K562 treated with DMSO at 1 percent for 12 hours (cell line): Measurements from ENCODE around the gene CCNG1. TPM values are rescaled to one million over a fixed set of nuclear protein-coding genes. Genes with fewer than 3 reads are reported as not detected.

Experiments used
- total RNA-seq: library from RNA; unstranded; fragments of 300-600 nt; gene quantifications from 2 replicates; pipeline ENCODE4 v1.2.3, GENCODE V29; 2022; ENCODE audit not compliant: insufficient read depth

CCNG1 gene, protein sequence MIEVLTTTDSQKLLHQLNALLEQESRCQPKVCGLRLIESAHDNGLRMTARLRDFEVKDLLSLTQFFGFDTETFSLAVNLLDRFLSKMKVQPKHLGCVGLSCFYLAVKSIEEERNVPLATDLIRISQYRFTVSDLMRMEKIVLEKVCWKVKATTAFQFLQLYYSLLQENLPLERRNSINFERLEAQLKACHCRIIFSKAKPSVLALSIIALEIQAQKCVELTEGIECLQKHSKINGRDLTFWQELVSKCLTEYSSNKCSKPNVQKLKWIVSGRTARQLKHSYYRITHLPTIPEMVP
- 127 and 213 TPM in 2 replicates for total RNA-seq

DNA sequence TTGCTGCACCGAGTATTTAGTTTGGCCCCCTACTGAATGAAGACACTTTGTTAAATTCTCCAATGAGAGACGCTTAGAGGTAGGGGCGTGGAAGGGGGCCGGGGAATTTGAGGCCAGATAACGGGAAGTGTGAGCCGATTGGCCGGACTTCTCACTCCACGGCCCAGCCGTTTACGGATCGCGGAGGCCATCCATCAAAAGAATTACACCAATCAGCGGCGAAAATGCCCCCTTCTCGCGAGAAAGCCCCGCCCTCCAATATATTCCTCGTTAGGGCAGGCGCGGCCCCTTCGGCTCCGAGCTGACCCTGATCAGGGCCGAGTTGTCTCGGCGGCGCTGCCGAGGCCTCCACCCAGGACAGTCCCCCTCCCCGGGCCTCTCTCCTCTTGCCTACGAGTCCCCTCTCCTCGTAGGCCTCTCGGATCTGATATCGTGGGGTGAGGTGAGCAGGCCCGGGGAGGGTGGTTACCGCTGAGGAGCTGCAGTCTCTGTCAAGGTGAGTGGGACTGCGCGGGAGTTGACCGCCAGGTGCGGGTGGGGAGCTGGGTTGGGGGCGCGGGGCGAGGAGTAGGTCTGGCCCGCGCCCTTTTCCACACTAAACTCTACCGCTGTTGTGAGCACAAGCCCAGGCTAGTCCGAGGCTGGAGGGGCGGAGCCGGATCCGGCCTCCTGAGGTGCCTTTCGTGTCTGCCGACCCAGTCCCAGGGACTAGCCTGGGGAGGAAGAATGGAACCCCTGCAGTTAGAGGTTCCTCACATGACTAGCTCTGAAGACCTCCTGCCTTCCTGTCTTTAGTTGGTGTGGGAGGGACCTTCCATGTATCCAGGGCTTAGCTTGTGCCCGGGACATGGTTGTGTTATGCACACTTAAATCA lies at the start of gene CCNG1:
TSS of gene CCNG1 (plus strand) at position 287 of the 874 bp plus-strand sequence. CDS start 1,662 bp downstream, outside the sequence.

DNA sequence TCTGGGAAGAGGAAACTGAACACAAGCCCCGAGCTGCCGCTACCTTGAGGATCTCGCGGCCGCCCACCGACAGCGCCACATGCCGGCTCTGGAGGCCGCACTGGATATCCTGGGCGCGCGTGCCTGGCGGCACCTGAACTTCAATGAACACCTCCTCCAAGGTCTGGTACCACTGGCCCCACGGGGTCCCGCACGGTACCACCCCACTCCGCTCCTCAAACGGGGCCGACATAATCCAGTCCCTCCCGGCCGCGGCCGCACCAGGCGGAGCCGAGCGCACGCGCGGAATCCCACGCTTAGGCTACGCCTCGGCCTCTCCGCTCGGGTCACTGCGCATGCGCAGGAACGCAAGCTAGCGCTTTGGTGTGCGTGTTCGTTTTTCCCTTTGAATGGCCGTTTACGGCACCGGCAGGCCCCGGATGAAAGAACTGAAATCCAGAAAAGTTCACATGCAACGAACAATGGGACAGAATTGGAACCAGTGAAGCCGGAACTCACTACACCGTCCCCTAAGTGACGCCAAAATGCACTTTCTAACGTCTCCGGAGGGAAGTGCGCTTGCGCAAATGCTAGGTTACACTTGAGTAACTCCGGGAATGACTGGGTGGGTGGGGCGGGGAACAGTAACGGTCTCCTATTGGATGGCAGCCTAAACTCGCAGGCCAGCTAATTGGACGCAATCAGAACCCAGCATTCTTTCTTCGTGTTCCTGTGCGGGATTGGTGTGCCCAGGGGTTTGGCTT lies 22.6 kb downstream of the CCNG1 start, which contains the start of gene NUDCD2:
TSS of gene NUDCD2 (minus strand) at position 284 of the 743 bp plus-strand sequence. CDS start at position 232, 52 bp downstream.

GRCh38 chr5:163460562-163461171 lies 23.3 kb downstream of the CCNG1 start, which contains the start of gene HMMR:
Gene HMMR, plus strand, starts transcription at chr5:163460632. Its CDS starts 61 bp downstream, at chr5:163460693.

Other genes starting within 250 kb of the CCNG1 start
- gene NUDCD2, start 22.5 kb downstream of the CCNG1 start, total RNA-seq = 19.9 and 28.4 TPM in 2 replicates
- 21.8 and 46.7 TPM in 2 replicates for gene HMMR, start 23.0 kb downstream of the CCNG1 start, total RNA-seq
- gene MAT2B, start 68.0 kb downstream of the CCNG1 start, total RNA-seq = 22.2 and 41.6 TPM in 2 replicates